ENCODE results near the gene TMEM128. TPM values are rescaled to one million over a fixed set of nuclear protein-coding genes. Genes with fewer than 3 reads are reported as not detected.

The TMEM128 gene
- total and polyA plus RNA-seq, 2 of the 13 experiments (the other 11 are each of a cell fraction or from before 2014, with no cell fraction given): 19.4 to 27.9 TPM

DNA sequence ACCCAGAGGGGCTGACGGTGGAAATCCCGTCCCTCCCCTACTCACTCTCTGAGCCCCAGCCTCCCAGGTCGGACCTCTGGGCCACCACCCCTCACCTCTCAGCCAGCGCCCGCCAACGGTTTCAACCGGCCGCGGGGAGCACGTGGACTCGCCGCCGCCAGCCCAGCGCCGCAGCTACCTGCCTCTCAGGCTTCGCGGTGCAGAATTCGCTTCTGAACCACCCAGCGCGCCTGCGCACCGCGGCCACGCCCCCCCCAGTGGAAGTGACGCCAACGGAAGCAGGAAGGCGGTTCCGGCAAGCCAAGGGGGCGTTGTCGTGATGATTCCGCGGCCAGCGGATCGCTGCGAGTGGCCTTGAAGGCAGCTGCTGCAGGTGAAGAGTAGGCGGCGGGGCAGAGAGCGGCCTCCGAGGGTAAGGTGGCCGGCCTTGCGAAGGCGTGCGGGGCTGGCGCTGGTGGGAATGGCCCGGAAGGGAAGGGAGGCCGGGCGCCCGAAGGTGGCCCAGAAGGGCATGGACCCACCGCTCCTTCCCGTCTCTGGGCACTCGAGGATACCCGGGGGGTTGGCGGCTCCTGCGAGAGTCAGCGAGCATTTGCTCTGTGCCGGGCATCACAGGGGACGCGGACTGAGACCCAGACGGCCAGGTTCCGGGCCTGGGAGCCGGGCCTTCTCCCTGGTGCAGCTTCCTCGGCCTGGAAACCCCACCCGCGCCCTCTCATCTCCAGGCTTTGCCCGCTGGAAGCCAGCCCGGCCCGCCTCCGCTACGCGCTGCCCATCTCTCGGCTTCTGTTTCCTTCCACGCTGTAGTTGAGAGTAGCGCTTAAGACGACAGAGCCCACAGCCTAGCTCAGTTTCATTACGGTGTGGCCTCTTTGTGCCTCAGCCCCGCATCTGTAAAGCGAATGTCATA is 42.2 kb upstream of the TMEM128 start, which contains the start of the genes LYAR and ZBTB49 (continued):
- TF ChIP-seq ZSCAN20 (CRISPR knock-in tag; IDR thresholded peaks at IDR 0.05; ENCODE audit: borderline replicate concordance): 0 out of 2 replicates have a peak, but pooled peaks have one; percentile 44
- no peak for TF ChIP-seq XBP1 (CRISPR knock-in tag; IDR thresholded peaks at IDR 0.05)
- TF ChIP-seq ZBTB42 (CRISPR knock-in tag; IDR thresholded peaks at IDR 0.05): no peak
- TF ChIP-seq TBP (CRISPR knock-in tag; IDR thresholded peaks at IDR 0.05): no peak
- TF ChIP-seq ZNF124 (CRISPR knock-in tag; IDR thresholded peaks at IDR 0.05): peak; percentile 33; the same call in 1 of the 2 replicates
- 0 out of 2 replicates have a peak, but pooled peaks have one; percentile 33 for TF ChIP-seq BCL6 (CRISPR knock-in tag; IDR thresholded peaks at IDR 0.05)
- TF ChIP-seq, protein P1, sequence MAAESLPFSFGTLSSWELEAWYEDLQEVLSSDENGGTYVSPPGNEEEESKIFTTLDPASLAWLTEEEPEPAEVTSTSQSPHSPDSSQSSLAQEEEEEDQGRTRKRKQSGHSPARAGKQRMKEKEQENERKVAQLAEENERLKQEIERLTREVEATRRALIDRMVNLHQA (CRISPR knock-in tag; IDR thresholded peaks at IDR 0.05): no peak
- TF ChIP-seq RFX3 (CRISPR knock-in tag; IDR thresholded peaks at IDR 0.05): 0 out of 2 replicates have a peak, but pooled peaks have one; percentile 20
- TF ChIP-seq, protein P2, sequence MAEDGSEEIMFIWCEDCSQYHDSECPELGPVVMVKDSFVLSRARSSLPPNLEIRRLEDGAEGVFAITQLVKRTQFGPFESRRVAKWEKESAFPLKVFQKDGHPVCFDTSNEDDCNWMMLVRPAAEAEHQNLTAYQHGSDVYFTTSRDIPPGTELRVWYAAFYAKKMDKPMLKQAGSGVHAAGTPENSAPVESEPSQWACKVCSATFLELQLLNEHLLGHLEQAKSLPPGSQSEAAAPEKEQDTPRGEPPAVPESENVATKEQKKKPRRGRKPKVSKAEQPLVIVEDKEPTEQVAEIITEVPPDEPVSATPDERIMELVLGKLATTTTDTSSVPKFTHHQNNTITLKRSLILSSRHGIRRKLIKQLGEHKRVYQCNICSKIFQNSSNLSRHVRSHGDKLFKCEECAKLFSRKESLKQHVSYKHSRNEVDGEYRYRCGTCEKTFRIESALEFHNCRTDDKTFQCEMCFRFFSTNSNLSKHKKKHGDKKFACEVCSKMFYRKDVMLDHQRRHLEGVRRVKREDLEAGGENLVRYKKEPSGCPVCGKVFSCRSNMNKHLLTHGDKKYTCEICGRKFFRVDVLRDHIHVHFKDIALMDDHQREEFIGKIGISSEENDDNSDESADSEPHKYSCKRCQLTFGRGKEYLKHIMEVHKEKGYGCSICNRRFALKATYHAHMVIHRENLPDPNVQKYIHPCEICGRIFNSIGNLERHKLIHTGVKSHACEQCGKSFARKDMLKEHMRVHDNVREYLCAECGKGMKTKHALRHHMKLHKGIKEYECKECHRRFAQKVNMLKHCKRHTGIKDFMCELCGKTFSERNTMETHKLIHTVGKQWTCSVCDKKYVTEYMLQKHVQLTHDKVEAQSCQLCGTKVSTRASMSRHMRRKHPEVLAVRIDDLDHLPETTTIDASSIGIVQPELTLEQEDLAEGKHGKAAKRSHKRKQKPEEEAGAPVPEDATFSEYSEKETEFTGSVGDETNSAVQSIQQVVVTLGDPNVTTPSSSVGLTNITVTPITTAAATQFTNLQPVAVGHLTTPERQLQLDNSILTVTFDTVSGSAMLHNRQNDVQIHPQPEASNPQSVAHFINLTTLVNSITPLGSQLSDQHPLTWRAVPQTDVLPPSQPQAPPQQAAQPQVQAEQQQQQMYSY (CRISPR knock-in tag; IDR thresholded peaks at IDR 0.05): no peak
- peak; percentile 80 for TF ChIP-seq ARNTL (CRISPR knock-in tag; IDR thresholded peaks at IDR 0.05)
- TF ChIP-seq ZFYVE20 (CRISPR knock-in tag; IDR thresholded peaks at IDR 0.05; ENCODE audit: borderline replicate concordance, low read depth): no peak
- TF ChIP-seq, protein P3, sequence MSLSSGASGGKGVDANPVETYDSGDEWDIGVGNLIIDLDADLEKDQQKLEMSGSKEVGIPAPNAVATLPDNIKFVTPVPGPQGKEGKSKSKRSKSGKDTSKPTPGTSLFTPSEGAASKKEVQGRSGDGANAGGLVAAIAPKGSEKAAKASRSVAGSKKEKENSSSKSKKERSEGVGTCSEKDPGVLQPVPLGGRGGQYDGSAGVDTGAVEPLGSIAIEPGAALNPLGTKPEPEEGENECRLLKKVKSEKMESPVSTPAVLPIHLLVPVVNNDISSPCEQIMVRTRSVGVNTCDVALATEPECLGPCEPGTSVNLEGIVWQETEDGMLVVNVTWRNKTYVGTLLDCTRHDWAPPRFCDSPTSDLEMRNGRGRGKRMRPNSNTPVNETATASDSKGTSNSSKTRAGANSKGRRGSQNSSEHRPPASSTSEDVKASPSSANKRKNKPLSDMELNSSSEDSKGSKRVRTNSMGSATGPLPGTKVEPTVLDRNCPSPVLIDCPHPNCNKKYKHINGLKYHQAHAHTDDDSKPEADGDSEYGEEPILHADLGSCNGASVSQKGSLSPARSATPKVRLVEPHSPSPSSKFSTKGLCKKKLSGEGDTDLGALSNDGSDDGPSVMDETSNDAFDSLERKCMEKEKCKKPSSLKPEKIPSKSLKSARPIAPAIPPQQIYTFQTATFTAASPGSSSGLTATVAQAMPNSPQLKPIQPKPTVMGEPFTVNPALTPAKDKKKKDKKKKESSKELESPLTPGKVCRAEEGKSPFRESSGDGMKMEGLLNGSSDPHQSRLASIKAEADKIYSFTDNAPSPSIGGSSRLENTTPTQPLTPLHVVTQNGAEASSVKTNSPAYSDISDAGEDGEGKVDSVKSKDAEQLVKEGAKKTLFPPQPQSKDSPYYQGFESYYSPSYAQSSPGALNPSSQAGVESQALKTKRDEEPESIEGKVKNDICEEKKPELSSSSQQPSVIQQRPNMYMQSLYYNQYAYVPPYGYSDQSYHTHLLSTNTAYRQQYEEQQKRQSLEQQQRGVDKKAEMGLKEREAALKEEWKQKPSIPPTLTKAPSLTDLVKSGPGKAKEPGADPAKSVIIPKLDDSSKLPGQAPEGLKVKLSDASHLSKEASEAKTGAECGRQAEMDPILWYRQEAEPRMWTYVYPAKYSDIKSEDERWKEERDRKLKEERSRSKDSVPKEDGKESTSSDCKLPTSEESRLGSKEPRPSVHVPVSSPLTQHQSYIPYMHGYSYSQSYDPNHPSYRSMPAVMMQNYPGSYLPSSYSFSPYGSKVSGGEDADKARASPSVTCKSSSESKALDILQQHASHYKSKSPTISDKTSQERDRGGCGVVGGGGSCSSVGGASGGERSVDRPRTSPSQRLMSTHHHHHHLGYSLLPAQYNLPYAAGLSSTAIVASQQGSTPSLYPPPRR (CRISPR knock-in tag; IDR thresholded peaks at IDR 0.05; ENCODE audit: borderline replicate concordance): 0 out of 2 replicates have a peak, but pooled peaks have one; percentile 29
- peak; percentile 72; the same call in 1 of the 2 replicates for TF ChIP-seq IKZF5 (CRISPR knock-in tag; IDR thresholded peaks at IDR 0.05)
- no peak for TF ChIP-seq CCAR2 (optimal IDR thresholded peaks at IDR 0.05; ENCODE audit: low read depth, low read length)
- TF ChIP-seq, protein P4, sequence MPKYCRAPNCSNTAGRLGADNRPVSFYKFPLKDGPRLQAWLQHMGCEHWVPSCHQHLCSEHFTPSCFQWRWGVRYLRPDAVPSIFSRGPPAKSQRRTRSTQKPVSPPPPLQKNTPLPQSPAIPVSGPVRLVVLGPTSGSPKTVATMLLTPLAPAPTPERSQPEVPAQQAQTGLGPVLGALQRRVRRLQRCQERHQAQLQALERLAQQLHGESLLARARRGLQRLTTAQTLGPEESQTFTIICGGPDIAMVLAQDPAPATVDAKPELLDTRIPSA (CRISPR knock-in tag; IDR thresholded peaks at IDR 0.05; ENCODE audit: borderline replicate concordance): no peak
- TF ChIP-seq ZNF720 (CRISPR knock-in tag; IDR thresholded peaks at IDR 0.05): no peak
- peak; percentile 48; the same call in 1 of the 2 replicates for TF ChIP-seq RXRA (CRISPR knock-in tag; IDR thresholded peaks at IDR 0.05)
- TF ChIP-seq GZF1 (CRISPR knock-in tag; IDR thresholded peaks at IDR 0.05): 0 out of 2 replicates have a peak, but pooled peaks have one; percentile 66

All from HepG2 (cell line).